ENCODE results near the gene C5orf24.

GRCh38 chr5:134844252-134844651, 1.5 kb upstream of the C5orf24 start:
- TF ChIP-seq, protein P1, sequence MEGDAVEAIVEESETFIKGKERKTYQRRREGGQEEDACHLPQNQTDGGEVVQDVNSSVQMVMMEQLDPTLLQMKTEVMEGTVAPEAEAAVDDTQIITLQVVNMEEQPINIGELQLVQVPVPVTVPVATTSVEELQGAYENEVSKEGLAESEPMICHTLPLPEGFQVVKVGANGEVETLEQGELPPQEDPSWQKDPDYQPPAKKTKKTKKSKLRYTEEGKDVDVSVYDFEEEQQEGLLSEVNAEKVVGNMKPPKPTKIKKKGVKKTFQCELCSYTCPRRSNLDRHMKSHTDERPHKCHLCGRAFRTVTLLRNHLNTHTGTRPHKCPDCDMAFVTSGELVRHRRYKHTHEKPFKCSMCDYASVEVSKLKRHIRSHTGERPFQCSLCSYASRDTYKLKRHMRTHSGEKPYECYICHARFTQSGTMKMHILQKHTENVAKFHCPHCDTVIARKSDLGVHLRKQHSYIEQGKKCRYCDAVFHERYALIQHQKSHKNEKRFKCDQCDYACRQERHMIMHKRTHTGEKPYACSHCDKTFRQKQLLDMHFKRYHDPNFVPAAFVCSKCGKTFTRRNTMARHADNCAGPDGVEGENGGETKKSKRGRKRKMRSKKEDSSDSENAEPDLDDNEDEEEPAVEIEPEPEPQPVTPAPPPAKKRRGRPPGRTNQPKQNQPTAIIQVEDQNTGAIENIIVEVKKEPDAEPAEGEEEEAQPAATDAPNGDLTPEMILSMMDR (IDR thresholded peaks at IDR 0.05) = no peak
- TF ChIP-seq EZH2 (IDR thresholded peaks at IDR 0.05; ENCODE audit: borderline replicate concordance, insufficient read depth, low read depth, low read length, poor library complexity, severe bottlenecking) = no peak
